Stimulated activated CD4-positive, alpha-beta T cell treated with anti-CD3 and anti-CD28 coated beads, Interleukin-2, amount 100 ng/mL, for 48 hours (primary cell): ENCODE data around the gene IL24.

Experiments
- DNase-seq, 2 donors: peaks; one replicate each; pipeline ENCODE4 v3.0.0-alpha.2; 2020

IL24 gene

GRCh38 chr1:206882555-206882954, 14.7 kb upstream of the IL24 start:
- no peak for DNase-seq

DNA sequence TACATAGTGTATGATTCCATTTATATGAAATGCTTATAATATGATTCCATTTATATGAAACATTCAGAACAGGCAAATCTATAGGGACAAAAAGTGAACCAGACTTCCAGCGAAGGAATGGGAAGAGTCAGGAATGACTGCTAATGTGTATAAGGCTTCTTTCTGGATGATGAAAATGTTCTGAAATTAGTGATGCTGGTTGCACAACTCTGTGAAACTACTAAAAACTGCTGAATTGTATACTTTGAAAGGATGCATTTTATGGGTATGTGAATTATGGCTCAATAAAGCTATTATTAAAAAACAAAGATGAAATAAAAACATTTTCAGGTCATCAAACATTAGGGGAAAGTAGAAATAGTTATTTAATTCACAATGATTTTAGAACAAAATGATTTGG, 14.1 kb upstream of the IL24 start:
- no peak for DNase-seq

DNA sequence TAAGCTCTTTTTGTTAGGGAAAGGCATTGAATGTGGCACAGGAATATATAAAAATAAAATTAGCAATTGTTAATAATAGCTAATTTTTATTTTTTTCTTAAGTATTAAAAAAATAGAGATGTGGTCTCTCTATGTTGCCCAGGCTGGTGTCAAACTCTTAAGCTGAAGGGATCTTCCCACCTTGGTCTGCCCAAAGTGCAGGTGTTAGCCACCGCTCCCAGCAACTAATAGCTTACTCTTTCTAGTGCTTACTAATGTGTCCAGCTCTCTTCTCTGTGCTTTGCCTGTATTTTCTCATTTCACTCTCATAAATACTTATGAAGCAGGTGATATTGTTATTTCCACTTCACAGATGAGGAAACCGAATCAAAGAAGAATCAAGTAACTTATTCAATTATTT, 13.4 kb upstream of the IL24 start:
- DNase-seq, result no peak

GRCh38 chr1:206885341-206886060, 11.7 kb upstream of the IL24 start:
- no peak for DNase-seq

DNA sequence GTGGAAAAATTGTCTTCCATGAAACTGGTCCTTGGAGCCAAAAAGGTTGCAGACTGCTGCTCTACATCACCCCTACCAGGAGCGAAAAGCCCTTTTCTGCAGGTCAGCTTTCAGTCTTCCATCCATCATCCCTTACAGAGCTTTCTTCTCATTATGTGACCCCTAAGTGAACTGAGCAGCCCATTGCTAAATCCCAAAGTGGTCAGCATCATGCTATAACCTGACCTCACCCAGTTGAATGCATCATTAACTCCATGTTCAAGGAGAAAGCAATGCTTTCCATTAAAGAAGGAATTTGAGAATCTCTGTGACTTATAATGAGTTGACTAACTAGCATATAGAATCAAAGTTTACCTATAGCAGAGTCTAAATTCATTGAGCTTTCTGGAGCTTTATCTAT, 10.4 kb upstream of the IL24 start:
- DNase-seq, result no peak

DNA sequence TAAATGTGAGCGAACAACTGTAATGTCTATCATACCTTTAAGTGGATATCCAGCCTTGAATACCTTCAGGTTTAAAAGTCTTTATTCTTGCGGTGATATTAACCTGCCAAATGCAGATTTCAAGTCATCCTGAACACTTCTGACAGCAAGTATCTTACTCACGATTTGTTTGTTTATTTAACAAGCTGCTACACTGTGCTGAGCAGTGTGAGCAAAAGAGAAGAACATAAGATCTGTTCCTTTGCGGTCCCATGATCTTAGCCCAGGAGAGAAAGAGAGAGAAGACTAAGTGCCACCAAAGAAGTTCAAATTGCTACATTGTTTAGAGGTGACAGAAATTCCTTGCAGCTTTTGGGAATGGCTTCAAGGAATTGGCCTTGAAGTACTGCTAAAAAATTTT, 9.5 kb upstream of the IL24 start:
- no peak for DNase-seq

DNA sequence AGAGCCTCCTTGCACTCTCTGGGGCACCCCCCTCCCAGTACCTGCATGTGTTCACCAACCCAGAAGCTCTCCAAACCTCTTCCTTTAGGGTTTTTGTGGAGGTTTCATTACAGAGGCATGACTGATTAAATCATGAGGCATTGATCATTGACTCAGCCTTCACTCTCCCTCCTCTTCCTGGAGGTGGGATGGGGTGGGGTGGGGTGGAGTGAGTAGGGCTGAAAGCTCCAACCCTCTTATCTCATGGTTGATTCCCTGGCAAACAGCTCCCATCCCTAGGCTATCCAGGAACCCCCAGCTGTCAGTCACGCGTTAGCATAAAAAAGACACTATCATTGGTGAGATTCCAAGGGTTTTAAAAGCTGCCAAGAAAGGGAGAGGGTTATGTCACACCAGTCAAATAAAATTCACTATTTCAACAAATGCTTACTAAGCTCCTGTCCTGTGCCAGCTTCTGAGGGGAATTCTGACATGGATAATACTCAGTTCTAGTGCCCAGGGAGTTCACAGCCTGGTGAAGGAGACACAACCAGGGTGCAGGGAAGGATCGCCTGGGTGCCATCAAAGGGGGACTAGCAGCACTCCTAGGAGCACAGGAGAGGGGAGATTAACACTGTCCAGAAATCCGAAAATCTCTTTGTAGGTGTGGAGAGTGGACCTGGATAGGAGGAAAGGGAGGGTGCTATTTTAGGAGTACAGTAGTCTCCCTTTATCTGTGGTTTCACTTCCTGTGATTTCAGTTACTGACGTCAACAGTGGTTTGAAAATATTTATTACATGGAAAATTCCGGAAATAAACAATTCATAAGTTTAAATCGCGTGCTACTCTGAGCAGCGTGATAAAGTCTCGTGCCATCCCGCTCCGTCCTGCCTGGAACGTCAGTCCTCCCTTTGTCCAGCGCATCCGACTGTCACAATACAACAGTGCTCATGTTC, 6.8 kb upstream of the IL24 start:
- no peak for DNase-seq

- DNase-seq, result no peak
Observed at GRCh38 chr1:206891412-206891811, 5.8 kb upstream of the IL24 start.

GRCh38 chr1:206892351-206892984, 4.8 kb upstream of the IL24 start:
- DNase-seq, result no peak

GRCh38 chr1:206893380-206893779, 3.9 kb upstream of the IL24 start:
- no peak for DNase-seq

DNA sequence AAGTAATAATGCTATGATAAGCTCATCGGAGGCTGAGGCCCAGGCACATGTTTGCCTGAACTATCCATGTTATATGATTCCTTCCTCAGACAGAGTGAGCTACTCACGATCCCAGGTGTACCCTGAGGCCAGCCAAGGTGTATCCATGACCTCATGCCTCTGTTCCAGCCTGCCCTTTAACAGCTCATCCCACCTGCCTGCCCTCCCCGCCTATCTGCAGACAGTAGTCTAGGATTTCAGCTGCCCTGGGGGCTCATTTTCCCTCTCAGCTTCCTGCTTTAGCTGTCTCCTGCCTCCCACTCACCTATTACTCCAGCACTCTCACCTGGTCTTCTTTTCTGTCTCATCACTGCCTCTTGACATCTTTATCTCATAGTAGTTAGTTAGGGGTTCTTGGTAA, 1.9 kb upstream of the IL24 start:
- no peak for DNase-seq

- DNase-seq, result no peak
Observed at GRCh38 chr1:206895837-206896242, 1.4 kb upstream of the IL24 start.

DNA sequence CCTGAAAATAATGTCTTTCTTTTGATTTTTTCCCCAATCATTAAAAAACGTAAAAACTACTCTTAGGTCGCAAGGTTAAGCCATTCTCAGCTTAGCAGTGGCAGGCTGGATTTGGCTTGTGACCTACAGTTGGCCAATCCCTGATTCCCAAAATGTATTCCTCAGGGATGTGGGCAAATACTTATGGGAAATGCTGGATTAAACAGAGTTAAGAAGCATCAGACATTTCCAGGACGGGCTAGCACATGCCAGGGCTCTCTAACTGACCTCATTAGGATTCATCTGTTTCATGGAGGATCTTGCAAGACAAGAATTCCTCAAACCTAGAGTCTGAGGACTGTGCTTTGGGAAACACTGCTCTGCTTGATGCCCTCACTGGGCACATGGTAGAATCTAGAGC, 982 bp upstream of the IL24 start:
- no peak for DNase-seq

GRCh38 chr1:206898089-206898914, 1.1 kb downstream of the IL24 start:
- no peak for DNase-seq

- DNase-seq, result no peak
Observed at GRCh38 chr1:206898915-206899431, 1.7 kb downstream of the IL24 start.

DNA sequence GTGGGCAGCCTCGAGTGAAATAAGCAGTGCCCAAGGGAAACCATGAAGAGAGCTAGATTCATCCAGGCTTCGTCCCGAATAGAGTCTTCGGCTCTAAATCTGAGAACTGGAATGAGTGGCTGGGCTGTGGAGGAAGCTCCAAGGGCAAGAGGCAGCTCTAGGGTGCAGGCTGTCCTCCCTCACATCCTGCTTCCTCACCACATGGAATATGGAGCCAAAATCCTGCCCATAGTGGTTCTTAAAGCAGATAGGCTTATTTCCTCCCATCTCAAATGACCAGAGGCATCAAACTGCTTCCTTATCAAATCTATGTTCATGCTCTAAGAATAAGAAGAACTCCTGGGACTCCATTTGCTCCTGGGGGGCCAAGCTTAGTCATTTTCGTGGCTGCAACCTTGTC, 2.5 kb downstream of the IL24 start:
- DNase-seq, result no peak

- no peak for DNase-seq
Observed at GRCh38 chr1:206900149-206900548, 2.9 kb downstream of the IL24 start.

DNA sequence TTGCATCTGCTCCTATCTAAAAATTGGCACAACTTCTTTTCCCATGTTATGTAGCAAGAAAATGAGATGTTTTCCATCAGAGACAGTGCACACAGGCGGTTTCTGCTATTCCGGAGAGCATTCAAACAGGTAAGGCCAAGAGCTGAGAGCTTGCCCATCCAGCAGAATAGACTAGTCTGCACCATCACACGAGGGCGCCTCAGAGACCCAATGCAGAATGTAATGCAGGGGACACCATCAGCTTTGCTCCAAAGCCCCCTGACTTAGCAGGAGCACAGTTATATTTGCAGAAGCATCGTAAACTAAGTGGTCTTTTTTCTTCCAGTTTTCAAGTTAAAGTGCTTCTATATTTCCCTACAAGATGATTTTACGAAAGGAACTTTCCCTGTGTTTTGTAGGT, 4.7 kb downstream of the IL24 start:
- DNase-seq, result no peak

GRCh38 chr1:206902702-206903101, 5.5 kb downstream of the IL24 start:
- no peak for DNase-seq

GRCh38 chr1:206903687-206904086, 6.4 kb downstream of the IL24 start:
- no peak for DNase-seq

GRCh38 chr1:206904423-206905142, 7.3 kb downstream of the IL24 start:
- no peak for DNase-seq
